ENCODE data around the gene UQCRQ.
A peak's percentile ranks its signal among the peaks of the same experiment; 100 is the strongest.

UQCRQ gene

DNA sequence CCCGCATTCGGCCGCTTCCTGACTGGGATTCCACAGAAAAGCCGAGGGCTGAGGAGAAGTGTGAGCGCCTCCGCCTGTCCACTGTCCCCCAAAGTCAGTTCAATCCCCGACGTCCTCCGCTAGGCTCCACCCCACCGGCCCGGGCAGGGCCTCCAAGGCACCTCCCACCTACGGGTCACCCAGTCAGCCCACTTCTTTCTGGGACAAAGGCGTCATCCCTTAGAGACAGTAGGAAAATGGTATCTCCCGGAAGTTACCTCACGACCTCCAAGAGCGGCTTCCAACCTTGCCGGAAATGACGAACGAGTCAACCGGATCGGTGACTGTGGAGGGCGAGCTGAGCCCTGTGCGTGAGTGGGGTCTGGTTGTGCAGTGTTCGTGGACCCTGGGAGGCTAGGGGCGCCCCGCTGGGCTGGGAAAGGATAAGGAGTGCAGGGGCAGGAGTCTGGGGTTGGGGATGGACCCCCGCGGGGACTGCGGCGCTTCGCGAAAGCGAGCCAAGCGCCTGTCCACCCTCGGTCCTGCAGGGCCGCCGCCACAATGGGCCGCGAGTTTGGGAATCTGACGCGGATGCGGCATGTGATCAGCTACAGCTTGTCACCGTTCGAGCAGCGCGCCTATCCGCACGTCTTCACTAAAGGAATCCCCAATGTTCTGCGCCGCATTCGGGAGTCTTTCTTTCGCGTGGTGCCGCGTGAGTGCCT is at the start of gene UQCRQ, which contains the start of gene GDF9:
Gene UQCRQ (plus strand): TSS at position 301 of the 704 bp plus-strand sequence. CDS start 240 bp downstream, at position 541.
Gene GDF9 (minus strand): TSS at position 128 of the 704 bp plus-strand sequence. CDS start 1,936 bp downstream, outside the sequence.
- DNase-seq (ENCODE audit: low read depth in 2 of 2) = peak; percentile 77 to 82

DNA sequence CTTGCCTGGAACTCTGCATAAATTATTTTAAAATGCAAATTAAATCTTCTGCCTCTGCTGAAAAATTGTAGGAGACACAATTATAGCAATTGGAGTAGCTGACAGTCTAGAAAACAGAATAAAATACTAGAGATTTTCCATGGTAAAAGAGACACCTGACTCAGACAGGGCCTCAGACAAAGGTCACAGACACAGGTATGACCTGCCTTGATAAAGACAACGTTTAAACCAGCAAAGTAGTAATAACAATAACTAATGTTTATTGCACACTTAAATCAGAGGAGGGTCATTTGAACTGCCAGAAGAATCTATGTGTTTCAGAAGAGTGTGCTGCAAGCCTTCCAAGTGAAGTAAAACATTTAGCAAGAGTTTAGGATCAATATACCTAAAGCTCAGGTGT is 49.4 kb upstream of the UQCRQ start:
- no peak for DNase-seq (ENCODE audit: low read depth in 2 of 2)

DNA sequence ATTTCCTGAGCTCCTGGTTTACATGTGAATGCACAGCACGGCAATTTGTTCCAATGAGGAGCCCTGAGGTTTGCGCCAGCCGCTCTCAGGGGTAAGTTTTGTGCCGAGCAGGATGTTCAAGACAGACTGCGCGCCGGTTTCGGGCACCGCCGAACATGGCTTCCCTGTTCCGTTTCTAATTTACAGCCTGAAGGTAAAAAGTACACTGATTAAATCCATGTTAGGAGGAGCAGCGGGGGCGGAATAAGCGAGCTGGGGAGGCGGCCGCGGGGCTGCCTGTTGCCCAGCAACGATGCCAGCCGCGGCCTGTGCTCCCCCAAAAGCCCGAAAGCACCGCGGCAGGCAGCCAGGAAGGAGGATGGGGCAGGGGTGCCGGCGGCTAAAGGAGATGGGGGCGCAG is 47.0 kb upstream of the UQCRQ start:
- no peak for DNase-seq (ENCODE audit: low read depth in 2 of 2)

DNA sequence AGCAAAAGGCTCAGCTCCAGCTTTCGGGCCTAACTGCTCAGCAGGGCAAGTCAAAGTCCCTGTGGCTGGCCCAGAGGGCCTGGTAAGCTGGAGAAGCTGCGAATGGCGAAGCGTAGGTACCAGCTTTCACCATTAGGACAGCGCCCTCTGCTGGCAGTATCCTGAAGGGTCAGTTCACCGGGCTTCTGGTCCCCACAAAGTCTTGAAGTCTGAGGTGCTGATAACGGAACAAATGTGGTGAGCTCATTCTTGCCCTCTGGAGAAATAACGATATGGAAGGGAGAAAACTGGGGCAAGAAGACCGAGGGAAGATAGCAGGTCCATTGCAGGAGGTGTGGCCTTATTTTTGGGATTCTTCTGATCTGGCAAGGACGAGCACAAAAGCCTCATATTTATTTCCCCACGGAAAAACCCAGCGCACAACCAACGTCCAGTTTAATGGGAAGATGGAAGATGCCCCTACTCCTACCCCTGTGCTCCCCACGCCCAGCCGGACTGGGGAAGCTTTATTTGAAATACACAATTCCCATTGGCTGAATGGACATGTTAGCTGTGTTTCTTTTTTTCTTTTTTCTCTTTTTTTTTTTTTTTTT is 46.2 kb upstream of the UQCRQ start:
- peak; percentile 84 to 85 for DNase-seq (ENCODE audit: low read depth in 2 of 2)

DNA sequence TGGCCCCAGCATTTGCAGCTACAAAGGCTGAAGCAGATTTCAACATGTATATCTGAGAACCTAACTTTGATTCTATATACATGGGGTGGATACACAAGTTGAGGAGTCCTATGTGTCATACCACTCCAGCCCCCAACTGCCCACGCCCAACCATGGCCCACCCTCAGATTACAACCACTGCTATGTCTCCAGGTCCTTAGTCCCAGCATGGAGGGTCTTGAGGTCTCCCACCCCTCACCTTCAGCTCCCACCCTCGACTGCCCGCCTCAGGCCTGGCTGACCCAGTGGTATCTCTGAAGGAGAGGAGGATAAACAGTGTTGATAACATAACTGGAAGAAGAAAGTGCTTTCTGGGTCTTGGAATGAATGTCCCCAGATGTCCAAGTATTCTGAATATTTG is 45.1 kb upstream of the UQCRQ start:
- DNase-seq (ENCODE audit: low read depth in 2 of 2) = no peak

DNA sequence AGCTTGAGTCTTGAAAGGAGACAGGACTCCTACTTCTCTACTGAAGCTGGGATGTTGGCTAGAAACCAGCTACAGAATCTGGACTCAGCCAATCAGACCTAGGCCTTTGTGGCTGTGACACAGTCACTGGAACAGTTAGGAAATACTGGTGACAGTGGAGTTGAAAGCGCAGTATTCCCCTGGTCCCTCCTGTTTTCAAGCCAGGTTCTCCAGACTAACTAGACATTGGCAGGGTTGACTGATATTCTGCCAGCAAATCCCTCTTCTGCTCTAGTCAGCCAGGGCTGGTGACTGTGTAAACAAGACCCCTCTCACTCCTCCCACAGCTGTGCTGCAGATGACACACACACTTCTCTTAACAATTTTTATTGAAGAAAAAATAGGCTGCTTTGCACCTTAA is 44.7 kb upstream of the UQCRQ start:
- no peak for DNase-seq (ENCODE audit: low read depth in 2 of 2)

DNA sequence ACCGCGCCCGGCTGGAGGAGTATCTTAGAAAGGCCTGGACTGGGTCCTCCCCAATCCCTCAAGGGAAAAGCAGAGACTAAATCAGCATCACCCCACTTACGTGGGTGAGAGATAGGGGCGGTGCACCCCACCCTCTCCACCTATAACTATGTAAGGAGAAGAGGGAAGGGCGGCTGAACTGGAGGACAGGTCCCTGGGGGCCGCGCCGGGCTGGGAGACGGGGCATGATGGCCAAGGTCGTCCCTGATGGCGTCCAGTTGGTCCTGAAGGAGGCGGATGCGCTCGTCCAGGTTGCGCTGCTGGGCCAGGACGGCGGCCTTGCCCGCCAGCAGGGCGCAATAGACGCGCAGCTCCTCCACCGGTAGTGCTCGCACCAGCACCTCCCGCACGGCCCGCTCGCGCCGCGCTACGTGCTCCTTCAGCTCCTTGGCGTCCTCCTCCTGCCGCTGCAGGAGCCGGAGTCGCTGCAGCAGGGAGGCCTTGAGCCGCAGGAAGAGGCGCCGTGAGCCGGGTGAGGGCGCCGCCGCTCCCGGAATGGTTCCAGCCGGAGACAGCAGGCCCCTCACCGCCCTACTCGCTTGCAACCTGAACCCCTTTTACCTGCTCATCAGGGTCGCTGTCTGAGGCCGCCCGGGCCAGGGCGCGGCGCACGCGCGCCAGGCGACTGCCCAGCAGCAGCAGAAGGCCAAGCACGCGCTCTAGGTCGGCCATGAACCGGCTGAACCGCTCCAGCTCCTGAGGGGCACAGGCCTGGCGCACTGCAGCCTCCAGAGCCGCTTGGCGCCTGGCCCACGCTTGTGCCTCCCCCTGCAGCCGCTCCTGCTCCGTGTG is 43.6 kb upstream of the UQCRQ start:
- DNase-seq (ENCODE audit: low read depth in 2 of 2) = no peak

DNA sequence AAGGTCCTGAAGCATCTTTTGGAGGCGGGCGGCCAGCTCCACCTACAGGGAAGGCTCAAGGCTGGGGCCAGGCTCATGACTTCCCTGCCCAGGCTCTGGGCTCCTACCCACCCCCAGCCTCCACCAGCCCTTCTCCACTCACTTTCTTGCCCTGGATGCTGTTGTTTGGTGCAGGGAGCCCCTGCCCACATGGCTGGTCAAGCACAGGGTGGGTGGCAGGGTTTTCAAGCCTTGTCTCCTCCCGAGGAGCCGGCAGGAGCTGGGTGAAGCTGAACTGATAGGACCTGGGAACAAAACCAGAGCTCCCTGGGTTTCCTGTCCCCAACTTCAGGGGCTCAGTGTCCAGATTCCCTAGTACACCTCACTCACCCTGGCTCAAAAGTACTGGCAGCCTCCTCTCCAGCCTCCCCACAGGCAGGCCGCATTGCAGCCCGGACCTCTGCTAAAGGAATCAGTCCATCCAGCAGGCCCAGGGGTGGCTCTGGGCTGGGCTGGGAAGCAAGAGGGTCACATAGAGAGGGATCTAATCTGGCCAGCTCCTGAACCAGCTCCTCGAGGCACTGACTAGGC is 42.9 kb upstream of the UQCRQ start:
- DNase-seq (ENCODE audit: low read depth in 2 of 2) = no peak

DNA sequence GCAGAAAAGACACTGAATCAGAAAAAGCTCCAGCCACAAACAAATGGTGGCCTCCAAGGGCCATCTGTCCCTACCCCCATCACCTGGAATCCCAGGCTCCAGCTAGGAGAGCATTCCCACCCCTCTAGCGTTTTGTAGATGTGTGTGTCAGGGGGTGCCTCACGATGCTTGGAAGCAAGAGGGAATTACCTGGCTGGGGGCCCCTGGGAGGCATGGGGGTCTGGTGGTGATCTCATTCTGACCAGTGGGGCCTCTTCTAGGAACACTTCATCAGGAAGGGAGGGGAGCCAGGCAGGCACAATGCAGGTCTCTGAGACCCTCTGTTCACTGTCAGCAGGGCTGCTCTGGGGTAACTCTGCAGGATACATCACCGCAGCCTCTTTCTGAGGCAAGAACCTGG is 42.0 kb upstream of the UQCRQ start:
- DNase-seq (ENCODE audit: low read depth in 2 of 2) = no peak

DNA sequence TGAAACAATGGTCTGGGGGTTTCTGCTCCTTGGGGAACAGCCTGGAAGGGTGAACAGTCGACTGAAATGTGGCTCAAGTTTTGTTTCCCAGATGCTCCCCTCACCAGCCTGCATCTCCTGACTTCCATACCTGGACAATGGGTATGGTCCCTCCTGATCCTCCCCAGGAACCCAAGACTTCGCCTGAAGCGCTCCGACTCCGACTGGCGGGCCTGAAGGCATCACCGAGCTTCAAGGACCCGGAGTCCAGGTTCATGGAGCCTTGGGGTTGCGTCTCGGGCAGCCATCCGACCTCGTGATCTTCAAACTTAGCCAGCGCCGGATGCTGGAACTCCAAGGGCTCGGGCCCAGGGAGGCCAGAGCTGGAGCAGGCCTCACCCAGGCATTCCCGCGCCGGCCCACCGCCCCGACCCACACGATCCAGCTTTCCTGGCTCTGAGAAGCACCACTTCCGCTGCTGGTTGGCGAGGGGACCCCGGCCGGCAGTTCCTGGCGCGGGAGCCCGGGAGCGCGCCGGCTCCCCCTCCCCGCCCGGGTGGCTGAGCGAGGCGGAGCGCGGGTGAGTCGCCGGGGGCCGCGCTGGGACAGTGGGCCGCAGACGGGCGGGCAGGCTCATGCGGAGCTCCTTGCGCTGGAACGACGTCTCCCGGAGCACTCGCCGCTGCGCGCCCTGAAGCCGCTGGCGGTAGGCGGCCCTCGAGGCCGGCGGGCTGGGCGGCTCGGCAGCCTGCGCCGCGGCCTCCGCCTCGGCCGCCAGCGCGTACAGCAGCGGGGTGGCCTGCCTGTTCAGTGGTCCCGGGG is 41.2 kb upstream of the UQCRQ start:
- no peak for DNase-seq (ENCODE audit: low read depth in 2 of 2)

DNA sequence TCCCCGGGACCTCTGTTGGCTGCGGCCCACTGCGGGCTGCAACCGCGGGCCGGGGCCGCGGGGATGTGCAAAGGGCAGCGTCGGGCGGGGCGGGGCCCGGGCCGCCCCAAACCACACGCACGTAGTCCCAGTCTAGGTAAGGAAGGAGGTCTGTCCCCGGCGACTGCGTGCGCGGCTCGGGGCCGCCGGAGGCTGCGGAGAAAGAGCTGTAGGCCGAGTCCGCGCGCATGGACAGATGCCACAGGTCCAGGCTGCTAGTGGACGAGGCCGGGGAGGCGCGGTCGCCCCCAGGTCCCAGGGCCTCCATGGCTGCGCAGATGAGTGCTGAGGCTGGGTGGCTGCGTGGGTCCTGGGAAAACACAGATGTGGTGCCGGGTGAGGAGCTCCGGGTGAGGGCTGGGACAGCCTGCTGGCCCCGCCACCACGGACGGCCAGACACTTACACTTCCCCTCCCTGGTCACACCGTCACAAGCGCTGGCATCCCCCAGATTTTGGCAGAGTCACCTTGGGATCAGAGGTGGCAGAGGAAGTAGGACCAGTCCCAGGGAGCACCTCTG is 40.5 kb upstream of the UQCRQ start:
- no peak for DNase-seq (ENCODE audit: low read depth in 2 of 2)

DNA sequence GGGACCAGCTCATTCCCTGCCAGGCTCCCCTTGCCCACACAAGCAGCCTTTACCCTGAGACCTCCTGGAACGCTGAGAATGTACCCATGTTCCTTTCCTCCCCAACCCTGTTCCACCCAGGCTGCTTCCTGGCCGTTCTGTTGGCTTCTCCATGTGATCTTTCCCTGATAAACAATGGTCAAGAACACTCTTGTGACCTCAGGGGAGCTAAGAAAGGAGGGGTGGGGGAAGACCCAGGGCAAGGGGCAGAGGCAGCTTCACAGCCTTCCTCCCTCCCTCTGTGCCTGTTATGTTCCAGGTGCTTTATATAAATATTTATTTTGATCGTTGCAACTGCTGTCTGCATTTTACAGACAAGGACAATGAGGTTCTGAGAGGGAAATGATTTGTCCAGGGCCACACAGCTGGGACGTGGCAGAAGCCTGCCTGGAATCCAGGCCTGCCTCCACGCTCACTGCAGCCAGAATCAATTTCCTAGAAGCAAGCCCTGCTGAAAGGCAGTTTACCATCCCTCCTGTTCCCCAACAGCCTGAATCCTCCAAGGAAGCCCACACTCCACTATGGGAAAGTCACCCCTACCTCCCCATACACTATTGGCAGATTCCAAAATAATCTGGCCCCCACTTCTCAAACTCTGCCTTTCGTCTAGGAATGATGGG is 39.9 kb upstream of the UQCRQ start:
- no peak for DNase-seq (ENCODE audit: low read depth in 2 of 2)

DNA sequence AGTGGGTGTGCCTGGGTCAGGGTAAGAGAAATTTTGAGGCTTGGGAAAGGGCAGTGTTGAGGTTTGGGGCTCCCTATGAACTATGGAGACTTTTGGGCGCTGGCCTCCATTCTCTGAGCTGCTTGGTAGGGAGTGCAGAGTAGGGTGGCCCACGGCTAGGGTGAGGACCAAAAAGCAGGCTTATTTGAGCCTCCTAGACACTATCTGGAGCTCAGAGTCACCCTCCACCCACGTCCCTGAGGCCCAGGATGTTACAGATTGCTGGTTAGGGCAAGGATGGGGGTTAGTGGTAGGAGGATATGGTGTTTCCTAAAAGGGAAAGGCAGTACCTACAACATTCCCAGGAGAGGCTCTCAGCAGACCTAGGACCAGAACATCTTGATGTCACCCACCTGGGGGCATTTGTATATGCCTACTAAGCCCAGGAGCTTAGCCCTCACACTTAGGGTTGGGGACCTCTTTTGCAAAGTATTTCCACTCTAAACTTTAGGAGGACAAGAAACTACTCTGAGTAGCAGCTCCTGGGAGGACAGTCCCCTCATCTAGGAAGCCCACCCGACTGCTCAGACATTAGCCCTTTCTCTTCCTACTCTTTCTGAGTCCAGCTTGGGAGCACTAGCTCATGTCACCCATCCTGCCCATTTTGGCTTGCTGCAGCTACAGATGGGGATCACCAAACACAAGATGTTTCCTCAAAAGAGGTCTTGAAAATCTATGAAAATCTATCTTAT is 38.3 kb upstream of the UQCRQ start:
- DNase-seq (ENCODE audit: low read depth in 2 of 2) = no peak

DNA sequence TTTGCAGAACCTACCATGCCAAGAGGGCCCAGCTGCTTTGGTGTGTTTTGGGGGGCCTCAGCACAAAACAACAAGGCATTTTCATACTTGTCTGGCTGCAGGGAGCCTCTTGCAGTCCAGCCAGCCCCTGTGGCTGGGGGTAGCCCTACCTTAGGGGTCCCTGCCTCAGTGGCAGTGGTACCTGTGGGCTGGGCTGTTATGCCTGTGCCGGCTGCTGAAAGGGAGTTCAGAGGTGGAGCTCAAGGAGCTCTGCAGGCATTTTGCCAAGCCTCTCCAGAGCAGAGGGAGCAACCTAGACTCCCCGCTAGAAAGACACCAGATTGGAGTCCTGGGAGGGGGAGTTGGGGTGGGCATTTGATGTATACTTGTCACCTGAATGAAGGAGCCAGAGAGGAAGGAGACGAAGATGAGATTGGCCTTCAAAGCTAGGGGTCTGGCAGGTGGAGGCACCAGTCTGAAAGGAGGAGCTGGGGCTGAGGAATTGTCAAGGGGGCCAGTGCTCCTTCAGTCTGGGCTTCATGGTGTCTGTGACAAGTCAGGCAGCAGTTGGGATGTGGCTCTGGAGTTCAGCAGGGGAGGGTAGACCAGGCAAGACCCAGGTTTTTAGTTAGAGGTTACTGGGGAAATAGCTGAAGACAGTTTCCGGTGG is 37.5 kb upstream of the UQCRQ start:
- no peak for DNase-seq (ENCODE audit: low read depth in 2 of 2)

DNA sequence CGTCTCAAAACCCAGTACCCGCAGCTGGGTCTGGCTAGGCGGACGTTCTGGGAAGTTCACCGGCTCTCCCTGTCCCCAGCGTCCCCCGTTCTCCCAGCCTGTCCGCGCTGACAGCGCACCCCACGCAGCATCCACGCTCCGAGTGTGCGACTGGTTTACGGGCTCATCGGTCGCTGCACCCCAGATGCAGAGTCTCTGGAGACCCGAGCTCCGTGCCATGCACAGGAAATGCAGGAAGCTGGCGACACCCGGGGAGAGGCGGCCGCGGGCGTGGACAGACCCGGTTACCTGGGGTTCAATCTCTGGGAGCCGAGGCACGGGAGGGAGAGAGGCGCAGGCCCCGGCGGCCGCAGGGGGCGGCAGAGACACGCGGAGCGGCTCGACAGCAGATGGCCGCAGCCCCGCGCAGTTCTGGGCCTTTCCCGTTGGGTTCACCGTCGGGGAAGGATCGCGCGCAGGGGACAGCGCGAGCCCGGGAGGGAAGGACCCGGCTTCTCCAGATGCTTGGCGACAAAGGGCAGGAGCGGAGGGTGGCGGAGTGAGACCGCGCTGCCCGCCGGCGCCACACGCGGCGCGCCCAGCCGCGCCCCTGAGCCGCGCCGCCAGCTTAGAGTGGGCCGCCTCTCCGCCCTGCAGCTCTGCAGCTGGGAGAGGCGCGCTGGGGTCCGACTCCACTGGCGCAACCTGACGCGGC is 36.6 kb upstream of the UQCRQ start:
- DNase-seq (ENCODE audit: low read depth in 2 of 2) = peak; percentile 60 to 70

DNA sequence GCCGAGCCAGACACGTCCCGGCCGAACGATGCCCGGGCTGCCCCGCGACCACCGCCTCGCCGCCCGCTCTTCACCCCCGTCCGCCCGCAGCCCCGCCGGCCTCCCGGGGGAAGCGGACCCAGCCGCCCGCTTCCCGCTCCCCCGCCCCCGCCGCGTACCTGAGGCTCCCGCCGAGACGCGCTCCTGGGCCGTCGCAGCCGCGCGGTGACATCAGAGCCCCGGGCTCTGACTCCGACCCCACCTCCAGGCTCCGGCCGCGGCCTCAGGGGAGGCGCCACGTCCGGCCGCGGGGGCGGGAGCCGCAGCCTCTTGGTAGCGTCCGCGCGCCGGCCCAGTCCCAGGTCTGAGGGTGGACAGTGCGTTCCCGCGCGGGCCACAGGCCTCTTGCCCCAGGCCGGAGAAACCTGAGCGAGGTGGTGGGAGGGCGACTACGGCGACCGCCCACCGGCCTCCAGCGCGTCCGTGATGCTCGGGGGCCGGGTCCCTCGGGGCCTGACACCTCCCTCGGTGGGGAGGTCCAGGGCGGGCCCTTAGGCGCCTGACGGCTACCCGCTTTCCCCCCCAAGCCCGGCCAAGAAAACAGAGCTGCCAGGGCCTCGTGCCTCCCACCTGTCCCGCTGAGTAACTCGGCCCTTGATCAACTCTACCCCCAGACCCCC is 35.9 kb upstream of the UQCRQ start, which contains the start of gene SHROOM1:
Gene SHROOM1 (minus strand): TSS at position 212 of the 659 bp plus-strand sequence. CDS start 4,507 bp downstream, outside the sequence.
- DNase-seq (ENCODE audit: low read depth in 2 of 2) = no peak

DNA sequence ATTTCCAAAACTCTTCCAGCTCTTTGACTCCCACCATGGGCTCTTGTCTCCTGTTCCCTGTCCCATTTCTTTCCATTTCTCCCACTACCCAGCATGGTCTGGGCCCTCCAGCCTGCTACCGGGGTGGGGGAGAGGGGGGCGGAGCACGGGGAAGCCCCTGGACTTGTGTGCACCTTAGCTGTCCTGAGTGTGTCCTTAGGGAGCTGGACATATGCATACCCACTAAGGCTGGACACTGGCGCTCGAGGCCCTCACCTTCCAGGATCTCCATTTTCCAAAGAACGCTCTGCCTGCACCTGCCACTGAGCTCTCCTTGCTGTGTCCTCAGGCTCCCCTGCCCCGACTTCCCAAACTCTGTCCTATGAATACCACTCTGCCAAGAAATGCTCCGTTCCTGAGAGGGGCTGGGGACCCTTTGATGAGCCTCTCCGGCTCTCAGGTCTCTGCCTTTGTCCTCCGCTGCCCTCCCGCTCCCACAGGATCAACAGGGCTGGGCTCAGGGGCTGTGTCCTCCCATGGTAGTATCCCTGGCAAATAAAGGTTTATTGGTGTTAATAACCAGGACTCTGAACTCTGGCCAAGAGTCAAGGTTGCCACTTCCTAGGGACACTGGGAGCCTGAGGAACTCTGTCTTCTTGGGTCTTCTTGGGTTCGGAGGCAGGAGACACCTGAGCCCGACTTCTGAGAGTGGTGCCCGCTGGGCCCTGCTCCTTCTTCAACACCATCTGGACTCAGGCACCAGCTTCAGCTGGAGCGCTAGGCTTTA is 35.2 kb upstream of the UQCRQ start:
- DNase-seq (ENCODE audit: low read depth in 2 of 2) = no peak

Measured in stimulated activated CD4-positive, alpha-beta T cell treated with anti-CD3 and anti-CD28 coated beads, Interleukin-1b, Interleukin-23, amount 100 ng/mL, for 4 hours (primary cell).